HL-60/S4 (cell line): ENCODE measurements around the gene PTPRK.
"Not testable (repeated sequence)": the region's sequence is repeated elsewhere in the genome, so short reads cannot be mapped to it uniquely, and the experiment has no call there.

ENCODE experiments used
- in situ Hi-C: fragments of 300-500 bp; cut with MboI; formaldehyde crosslinking; loops from 2 replicates; pipeline ENCODE4 v1.14.3; 2022; ENCODE audit warnings: low sequenced_read_pairs

Gene PTPRK

DNA sequence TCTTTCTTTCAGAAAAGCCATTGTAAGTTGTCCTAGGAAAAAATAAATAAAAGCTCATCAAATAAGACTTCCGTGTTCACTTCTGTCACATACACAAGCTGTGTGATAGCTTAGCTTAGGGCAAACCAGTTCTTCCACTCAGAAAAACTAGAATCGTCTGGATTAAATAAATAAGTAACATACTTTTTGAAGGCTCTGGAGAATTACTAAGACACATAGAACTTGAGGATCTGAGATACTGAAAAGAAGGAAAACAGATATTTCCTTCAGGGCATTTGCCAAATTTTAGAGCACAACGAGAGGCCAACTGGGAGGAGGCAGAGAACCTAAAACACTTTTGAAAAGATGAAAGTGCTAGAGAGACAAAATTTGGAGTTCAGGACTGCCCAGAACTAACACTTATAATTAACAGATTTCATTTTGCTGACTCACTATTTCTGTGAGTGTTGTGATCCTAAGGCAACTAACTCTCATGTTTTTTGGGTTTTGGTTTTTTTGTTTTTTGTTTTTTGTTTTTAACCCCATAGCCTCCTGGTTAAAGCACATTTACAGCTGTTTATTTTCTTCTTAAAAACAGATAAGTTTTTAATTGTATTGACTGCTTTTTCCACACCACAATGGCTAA, 580.8 kb downstream of the PTPRK start:
- in situ Hi-C loops = no loop called here

DNA sequence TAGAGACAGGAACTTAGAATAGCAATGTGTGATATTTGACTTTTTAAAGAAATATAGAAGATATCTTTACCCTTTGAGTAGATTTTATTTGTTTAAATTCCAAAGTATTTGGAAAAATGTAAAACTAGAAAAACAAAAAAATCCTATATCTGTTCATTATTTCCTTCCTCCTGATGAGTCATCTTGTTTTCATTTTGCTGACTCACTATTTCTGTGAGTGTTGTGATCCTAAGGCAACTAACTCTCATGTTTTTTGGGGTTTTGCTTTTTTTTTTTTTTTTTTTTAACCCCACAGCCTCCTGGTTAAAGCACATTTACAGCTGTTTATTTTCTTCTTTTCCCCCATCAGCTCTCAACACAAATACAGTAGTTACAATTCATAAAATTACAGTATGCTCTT, 581.7 kb downstream of the PTPRK start:
- in situ Hi-C loops = no loop called here

DNA sequence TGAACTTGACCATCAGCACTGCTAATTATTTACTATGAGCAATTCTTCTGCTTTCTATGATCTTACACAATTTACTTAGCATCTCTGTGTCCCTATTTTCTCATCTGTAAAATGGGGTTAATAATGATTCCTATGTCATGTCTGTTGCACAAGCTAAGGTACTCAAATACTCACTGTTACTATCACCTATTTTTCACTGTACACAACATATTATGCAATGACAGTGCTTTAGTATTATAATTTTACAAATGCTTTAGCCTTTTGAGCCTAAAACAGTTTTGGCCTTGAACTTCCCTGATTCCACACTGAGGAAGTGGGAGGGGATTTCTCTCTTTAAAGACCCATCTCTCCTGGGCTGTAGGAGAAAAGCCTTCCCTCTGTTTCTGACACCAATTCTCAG, 582.7 kb downstream of the PTPRK start:
- in situ Hi-C loops = no loop called here

- in situ Hi-C loops = no loop called here
Observed at GRCh38 chr6:127937102-127937501, 583.3 kb downstream of the PTPRK start.

DNA sequence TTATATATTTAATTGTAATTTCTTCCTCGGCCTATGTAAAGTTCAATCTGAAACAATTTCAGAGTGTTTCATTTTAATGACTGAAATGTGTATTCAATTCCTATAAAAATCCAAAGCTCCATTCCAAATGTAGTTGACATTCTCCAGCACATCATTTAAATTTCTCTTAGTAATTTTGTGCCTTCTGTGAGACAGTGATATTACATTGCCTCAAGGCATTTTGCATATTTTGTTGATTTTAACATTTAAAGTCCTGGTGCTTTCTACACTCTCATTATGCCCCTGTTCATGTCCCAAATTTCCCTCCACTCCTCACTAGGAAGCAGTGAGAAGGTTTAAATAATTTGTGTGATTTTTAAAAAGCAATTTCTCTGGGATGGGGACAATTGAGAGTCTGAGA, 585.4 kb downstream of the PTPRK start:
- in situ Hi-C loops = no loop called here

DNA sequence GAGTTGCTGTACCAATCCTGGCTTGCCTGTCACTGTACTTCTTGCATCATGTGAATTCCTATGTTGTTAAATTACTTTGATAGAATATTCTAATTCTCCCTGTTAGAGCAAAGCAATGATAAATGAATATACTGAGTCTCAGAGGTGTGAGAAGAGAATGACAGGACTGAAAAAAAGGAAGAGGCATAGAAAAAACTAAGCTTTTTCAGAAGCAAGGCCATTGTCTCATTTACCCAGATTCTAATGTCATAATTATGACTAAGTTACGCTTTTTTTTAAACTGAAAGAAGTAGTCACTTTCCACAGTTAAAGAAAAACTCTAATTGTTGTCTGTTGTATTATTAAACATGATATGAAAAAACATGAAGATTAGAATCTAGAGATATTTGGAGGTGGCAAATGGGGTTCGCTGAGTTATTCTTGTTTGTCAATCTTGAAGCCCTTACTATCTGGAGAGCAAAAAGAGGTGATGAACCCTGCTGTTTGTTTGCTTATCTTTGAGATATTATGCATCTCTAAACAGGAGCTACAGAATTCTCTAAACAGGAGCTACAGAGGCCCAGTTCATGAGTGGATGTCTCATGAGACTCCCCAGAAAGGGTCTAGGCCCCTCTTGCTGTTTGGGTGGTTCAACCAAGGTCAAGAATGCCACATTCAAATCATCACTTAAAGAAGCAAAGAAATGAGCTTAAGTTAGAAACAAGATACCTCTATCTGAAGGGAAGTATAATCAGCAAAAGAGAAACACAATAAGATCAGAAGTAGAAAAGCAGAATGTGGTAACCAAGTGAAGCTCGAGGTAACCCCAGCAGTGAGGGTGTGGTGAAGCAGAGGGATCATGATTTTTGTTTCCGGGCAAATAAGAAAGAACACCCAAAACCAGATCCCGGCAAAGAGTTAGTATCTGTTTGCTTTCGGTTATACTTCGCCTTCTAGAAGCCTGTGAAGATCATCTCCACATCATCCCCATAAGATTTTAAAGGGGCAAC, 586.3 kb downstream of the PTPRK start:
- in situ Hi-C loops = no loop called here

- in situ Hi-C loops = no loop called here
Observed at GRCh38 chr6:127933137-127933536, 587.3 kb downstream of the PTPRK start.

- in situ Hi-C loops = no loop called here
Observed at GRCh38 chr6:127932708-127933107, 587.7 kb downstream of the PTPRK start.

GRCh38 chr6:127926441-127926840, 594.0 kb downstream of the PTPRK start:
- in situ Hi-C loops = not testable (repeated sequence)

DNA sequence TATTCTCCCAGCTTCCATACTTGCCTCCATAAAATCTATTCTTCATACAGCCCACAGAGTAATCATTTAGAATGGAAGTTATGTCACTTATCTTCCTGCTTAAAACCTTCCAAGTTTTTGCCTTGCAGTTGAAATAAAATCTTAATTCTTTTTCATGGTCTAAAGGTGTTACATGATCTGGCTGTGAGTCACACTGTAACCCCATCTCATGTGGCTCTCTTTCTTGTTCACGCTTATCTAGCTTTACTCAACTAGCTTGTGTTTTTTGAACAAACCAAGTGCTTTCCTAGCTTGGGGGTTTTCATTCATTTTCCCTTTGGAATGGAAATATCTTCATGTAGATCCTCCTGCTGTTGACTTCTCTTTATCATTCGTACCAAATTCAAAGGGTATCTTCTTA, 596.0 kb downstream of the PTPRK start:
- in situ Hi-C loops = no loop called here

- in situ Hi-C loops = no loop called here
Observed at GRCh38 chr6:127924031-127924430, 596.4 kb downstream of the PTPRK start.

- in situ Hi-C loops = no loop called here
Observed at GRCh38 chr6:127923135-127923534, 597.3 kb downstream of the PTPRK start.

GRCh38 chr6:127921982-127922381, 598.4 kb downstream of the PTPRK start:
- in situ Hi-C loops = no loop called here

DNA sequence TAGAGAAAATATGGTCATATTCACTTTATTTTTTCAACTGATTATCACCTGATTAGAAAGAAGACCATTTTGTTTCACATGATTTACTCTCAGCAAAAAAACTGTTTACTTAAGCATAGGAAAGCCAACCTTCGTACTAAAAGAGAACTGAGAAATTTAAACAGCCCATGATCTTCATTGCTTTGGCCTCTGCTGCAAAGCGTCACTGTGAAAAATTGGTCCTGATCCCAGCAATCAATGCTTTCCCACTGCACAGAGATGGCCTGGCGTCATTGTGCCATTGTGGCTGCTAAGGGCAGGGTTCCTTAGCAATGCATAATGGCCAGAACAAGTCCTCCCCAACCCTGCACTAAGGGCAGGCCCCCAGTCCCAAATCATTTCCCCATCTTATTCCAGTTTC, 599.6 kb downstream of the PTPRK start:
- in situ Hi-C loops = no loop called here
